HFFc6 (cell line): ENCODE measurements around the gene OR2L3. TPM values are rescaled to one million over a fixed set of nuclear protein-coding genes. Genes with fewer than 3 reads are reported as not detected.

Experiments used
- DNase-seq: peaks from one replicate; pipeline ENCODE4 v3.0.0-alpha.2; 2018
- H3K27ac Mint-ChIP-seq: 2 replicates; pipeline ENCODE4 v1.8.0; 2020; ENCODE audit warnings: mild to moderate bottlenecking, mixed read lengths
- H3K27me3 Mint-ChIP-seq: 2 replicates; pipeline ENCODE4 v1.8.0; 2021; ENCODE audit warnings: mild to moderate bottlenecking, moderate library complexity, mixed read lengths; ENCODE audit not compliant: insufficient read depth
- H3K36me3 Mint-ChIP-seq: 2 replicates; pipeline ENCODE4 v1.8.0; 2021; ENCODE audit warnings: low read depth, mixed read lengths
- H3K4me1 Mint-ChIP-seq: 2 replicates; pipeline ENCODE4 v1.8.0; 2020; ENCODE audit warnings: low read depth, mixed read lengths
- H3K4me3 Mint-ChIP-seq: 2 replicates; pipeline ENCODE4 v1.8.0; 2020; ENCODE audit warnings: mild to moderate bottlenecking, moderate library complexity, mixed read lengths
- H3K9me3 Mint-ChIP-seq: 2 replicates; pipeline ENCODE4 v1.8.0; 2020; ENCODE audit warnings: mild to moderate bottlenecking, mixed read lengths
- total RNA-seq, 6 experiments: library from RNA; stranded (reverse); fragmentation: NEBNext Ultra II Directional; extraction: Animal tissue kit (Norgen Biotek cat#: 25700); gene quantifications; 2 replicates in 1 of 6; 3 replicates in 5 of 6; pipeline ENCODE4 v1.2.3, GENCODE V29; 2021
- TF ChIP-seq, protein P1 (sequence below): fragments of 200-600 bp; sonication (generic); IDR thresholded peaks from 2 replicates; pipeline ENCODE4 v1.5.0; 2021; ENCODE audit warnings: antibody characterized with exemption, mild to moderate bottlenecking

OR2L3 gene
- total RNA-seq, 6 experiments from 2014 or later = not detected

DNA sequence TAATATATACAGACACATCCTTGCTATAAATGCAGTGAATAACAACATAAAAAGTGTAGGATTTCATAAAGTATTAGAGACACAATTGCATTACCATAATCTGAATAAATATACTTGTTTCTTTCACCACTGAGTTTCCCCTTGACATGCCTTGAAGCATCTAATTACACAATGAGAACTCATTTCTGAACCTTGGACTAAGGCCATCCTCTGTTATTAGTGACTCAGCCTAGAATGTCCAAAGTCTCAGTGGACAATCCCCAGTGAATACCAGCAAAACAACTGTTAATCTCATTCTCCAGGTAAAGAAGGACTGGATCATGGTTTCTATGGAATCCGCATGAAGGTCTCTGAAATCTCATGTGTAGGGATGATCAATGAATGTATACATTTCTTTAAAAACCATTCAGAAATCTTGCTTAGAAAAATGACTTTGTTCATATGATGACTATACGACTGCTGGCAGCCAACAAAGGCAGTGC lies 33.4 kb upstream of the OR2L3 start, which contains the start of gene OR2L5:
Gene OR2L5 (plus strand): TSS at position 432 of the 482 bp plus-strand sequence. CDS start 8,288 bp downstream, outside the sequence.
- peaks cover 45% of the 10 kb centered on the region for H3K9me3 Mint-ChIP-seq
- no peaks in the 10 kb centered on the region for H3K27me3 Mint-ChIP-seq
- TF ChIP-seq, protein P1, sequence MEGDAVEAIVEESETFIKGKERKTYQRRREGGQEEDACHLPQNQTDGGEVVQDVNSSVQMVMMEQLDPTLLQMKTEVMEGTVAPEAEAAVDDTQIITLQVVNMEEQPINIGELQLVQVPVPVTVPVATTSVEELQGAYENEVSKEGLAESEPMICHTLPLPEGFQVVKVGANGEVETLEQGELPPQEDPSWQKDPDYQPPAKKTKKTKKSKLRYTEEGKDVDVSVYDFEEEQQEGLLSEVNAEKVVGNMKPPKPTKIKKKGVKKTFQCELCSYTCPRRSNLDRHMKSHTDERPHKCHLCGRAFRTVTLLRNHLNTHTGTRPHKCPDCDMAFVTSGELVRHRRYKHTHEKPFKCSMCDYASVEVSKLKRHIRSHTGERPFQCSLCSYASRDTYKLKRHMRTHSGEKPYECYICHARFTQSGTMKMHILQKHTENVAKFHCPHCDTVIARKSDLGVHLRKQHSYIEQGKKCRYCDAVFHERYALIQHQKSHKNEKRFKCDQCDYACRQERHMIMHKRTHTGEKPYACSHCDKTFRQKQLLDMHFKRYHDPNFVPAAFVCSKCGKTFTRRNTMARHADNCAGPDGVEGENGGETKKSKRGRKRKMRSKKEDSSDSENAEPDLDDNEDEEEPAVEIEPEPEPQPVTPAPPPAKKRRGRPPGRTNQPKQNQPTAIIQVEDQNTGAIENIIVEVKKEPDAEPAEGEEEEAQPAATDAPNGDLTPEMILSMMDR = no peak
- no peak for DNase-seq
- H3K4me3 Mint-ChIP-seq = no peak within 1 kb of the TSS
- H3K27ac Mint-ChIP-seq = no peak within 1 kb of the TSS
- H3K36me3 Mint-ChIP-seq = peaks cover 12% of the 10 kb centered on the region; the same call in 1 of the 2 replicates
- no peaks in the 10 kb centered on the region for H3K4me1 Mint-ChIP-seq

- DNase-seq = no peak
- TF ChIP-seq, protein P1 = no peak
- H3K27me3 Mint-ChIP-seq = no peaks in the 10 kb centered on the region
- H3K9me3 Mint-ChIP-seq = peaks cover 35% of the 10 kb centered on the region
- 0 out of 2 replicates have a peak, but pooled peaks cover 2% of the 10 kb centered on the region for H3K36me3 Mint-ChIP-seq
- H3K4me1 Mint-ChIP-seq = no peaks in the 10 kb centered on the region
- H3K27ac Mint-ChIP-seq = no peak overlapping the region
- H3K4me3 Mint-ChIP-seq = no peak overlapping the region
These were observed 30.8 kb upstream of the OR2L3 start for GRCh38 chr1:248015803-248016202.

GRCh38 chr1:248029770-248030169 lies 16.9 kb upstream of the OR2L3 start, which contains the start of gene OR2L2:
TSS of gene OR2L2 (plus strand) at chr1:248030070. CDS start at chr1:248038268, 8,198 bp downstream.
- no peak for DNase-seq
- TF ChIP-seq, protein P1 = no peak
- Mint-ChIP-seq H3K4me1 (no peaks in the 10 kb centered on the region), H3K36me3 (no peaks in the 10 kb centered on the region), H3K4me3 (no peak within 1 kb of the TSS), H3K27ac (no peak within 1 kb of the TSS), H3K27me3 (no peaks in the 10 kb centered on the region; the same call in 1 of the 2 replicates), H3K9me3 (peaks cover 44% of the 10 kb centered on the region)

GRCh38 chr1:248045209-248045608 lies 1.4 kb upstream of the OR2L3 start:
- Mint-ChIP-seq H3K27me3 (no peaks in the 10 kb centered on the region), H3K36me3 (no peaks in the 10 kb centered on the region), H3K4me1 (no peaks in the 10 kb centered on the region), H3K27ac (no peak overlapping the region), H3K9me3 (peaks cover 35% of the 10 kb centered on the region), H3K4me3 (no peak overlapping the region)
- no peak for DNase-seq
- TF ChIP-seq, protein P1 = no peak

- no peaks in the 10 kb centered on the region for H3K36me3 Mint-ChIP-seq
- TF ChIP-seq, protein P1 = no peak
- H3K27ac Mint-ChIP-seq = no peak overlapping the region
- H3K4me3 Mint-ChIP-seq = no peak overlapping the region
- peaks cover 30% of the 10 kb centered on the region for H3K9me3 Mint-ChIP-seq
- no peaks in the 10 kb centered on the region for H3K4me1 Mint-ChIP-seq
- DNase-seq = no peak
- H3K27me3 Mint-ChIP-seq = no peaks in the 10 kb centered on the region
These were observed 372 bp downstream of the OR2L3 start for GRCh38 chr1:248047008-248047407.
